Body of pancreas (tissue), 4 donors: Measurements from ENCODE around the gene FNBP1L.

Source experiments
- CTCF ChIP-seq, 7 experiments: fragments of 450-650 bp in 4 of 7; fragments of 200-600 bp in 3 of 7; sonication (generic) in 3 of 7; IDR thresholded peaks; one replicate each; pipeline ENCODE4 v1.5.1; 2016 to 2019; ENCODE audit warnings: antibody characterized with exemption in 7 of 7
- POLR2A ChIP-seq, 3 donors: fragments of 450-650 bp; IDR thresholded peaks; one replicate each; pipeline ENCODE4 v1.6.1; 2016; ENCODE audit warnings: antibody characterized with exemption in 3 of 3, mild to moderate bottlenecking in 2 of 3

GRCh38 chr1:93426181-93426580 is 21.7 kb upstream of the FNBP1L start:
- TF ChIP-seq CTCF (IDR thresholded peaks at IDR 0.05) (no peak), POLR2A (IDR thresholded peaks at IDR 0.05) (no peak)
